RWPE2 (cell line): ENCODE data around the gene PHF23.

Experiments used
- ATAC-seq: fragments of 200-7000 bp; cut with Tn5 transposase; 3 replicates; pipeline ENCODE4 v1.9.1; 2021; ENCODE audit warnings: low read depth
- DNase-seq: peaks from one replicate; pipeline ENCODE4 v3.0.0-alpha.2; 2020; ENCODE audit warnings: low spot score
- H3K27ac ChIP-seq: fragments of 450-650 bp; 2 replicates; pipeline ENCODE4 v1.5.1; 2017; ENCODE audit warnings: mild to moderate bottlenecking; ENCODE audit not compliant: poor library complexity, severe bottlenecking
- H3K27me3 ChIP-seq: fragments of 250-450 bp; sonication (Bioruptor Pico); 2 replicates; pipeline ENCODE4 v1.5.1; 2021; ENCODE audit warnings: mild to moderate bottlenecking, moderate library complexity; ENCODE audit not compliant: insufficient read depth, poor library complexity, severe bottlenecking
- H3K36me3 ChIP-seq: fragments of 250-450 bp; sonication (Bioruptor Pico); 2 replicates; pipeline ENCODE4 v1.5.1; 2020; ENCODE audit warnings: low read depth, mild to moderate bottlenecking, moderate library complexity
- H3K4me1 ChIP-seq: fragments of 250-450 bp; sonication (Bioruptor Pico); 2 replicates; pipeline ENCODE4 v1.5.1; 2021; ENCODE audit warnings: mild to moderate bottlenecking, moderate library complexity; ENCODE audit not compliant: insufficient read depth, poor library complexity, severe bottlenecking
- H3K4me3 ChIP-seq: fragments of 250-450 bp; sonication (Bioruptor Pico); 2 replicates; pipeline ENCODE4 v1.5.1; 2021; ENCODE audit warnings: mild to moderate bottlenecking, moderate library complexity; ENCODE audit not compliant: severe bottlenecking
- H3K9me3 ChIP-seq: fragments of 250-450 bp; sonication (Bioruptor Pico); 2 replicates; pipeline ENCODE4 v1.5.1; 2021; ENCODE audit warnings: mild to moderate bottlenecking, moderate library complexity; ENCODE audit not compliant: severe bottlenecking
- TF ChIP-seq, protein P1 (sequence below): fragments of 450-650 bp; IDR thresholded peaks from one replicate; pipeline ENCODE4 v1.5.1; 2017; ENCODE audit warnings: mild to moderate bottlenecking, moderate library complexity; ENCODE audit not compliant: poor library complexity, severe bottlenecking

Gene PHF23

DNA sequence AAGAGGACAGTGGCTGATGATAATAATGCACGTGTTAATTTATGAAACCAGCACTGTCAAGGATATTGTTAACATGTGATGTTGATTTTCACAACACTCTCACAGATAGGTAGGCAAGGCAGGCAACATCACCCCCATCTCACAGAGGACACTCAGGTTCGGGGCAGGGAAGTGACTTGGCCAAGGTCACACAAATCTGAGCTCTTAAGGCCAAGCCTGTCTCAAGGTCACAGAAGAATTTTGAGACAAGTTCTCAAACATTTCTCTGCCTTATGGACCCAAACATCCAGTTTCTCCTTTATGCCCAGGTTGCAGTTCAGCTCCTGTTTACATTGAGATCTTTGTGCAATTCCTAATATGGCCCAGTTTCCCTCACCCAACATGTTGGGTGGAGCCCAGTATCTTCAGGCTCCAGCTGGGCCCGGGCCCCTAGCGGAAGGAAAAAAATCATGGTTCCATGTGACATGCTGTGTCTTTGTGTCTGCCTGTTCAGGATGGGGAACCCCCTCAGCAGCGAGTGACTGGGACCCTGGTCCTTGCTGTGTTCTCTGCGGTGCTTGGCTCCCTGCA, 43.6 kb upstream of the PHF23 start:
- Histone ChIP-seq H3K36me3 (no peaks in the 10 kb centered on the region), H3K4me1 (peaks cover 7% of the 10 kb centered on the region), H3K4me3 (no peak overlapping the region), H3K27me3 (no peaks in the 10 kb centered on the region), H3K27ac (no peak overlapping the region), H3K9me3 (no peaks in the 10 kb centered on the region)
- DNase-seq: no peak
- TF ChIP-seq, protein P1, sequence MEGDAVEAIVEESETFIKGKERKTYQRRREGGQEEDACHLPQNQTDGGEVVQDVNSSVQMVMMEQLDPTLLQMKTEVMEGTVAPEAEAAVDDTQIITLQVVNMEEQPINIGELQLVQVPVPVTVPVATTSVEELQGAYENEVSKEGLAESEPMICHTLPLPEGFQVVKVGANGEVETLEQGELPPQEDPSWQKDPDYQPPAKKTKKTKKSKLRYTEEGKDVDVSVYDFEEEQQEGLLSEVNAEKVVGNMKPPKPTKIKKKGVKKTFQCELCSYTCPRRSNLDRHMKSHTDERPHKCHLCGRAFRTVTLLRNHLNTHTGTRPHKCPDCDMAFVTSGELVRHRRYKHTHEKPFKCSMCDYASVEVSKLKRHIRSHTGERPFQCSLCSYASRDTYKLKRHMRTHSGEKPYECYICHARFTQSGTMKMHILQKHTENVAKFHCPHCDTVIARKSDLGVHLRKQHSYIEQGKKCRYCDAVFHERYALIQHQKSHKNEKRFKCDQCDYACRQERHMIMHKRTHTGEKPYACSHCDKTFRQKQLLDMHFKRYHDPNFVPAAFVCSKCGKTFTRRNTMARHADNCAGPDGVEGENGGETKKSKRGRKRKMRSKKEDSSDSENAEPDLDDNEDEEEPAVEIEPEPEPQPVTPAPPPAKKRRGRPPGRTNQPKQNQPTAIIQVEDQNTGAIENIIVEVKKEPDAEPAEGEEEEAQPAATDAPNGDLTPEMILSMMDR: no peak
- ATAC-seq: no peak

DNA sequence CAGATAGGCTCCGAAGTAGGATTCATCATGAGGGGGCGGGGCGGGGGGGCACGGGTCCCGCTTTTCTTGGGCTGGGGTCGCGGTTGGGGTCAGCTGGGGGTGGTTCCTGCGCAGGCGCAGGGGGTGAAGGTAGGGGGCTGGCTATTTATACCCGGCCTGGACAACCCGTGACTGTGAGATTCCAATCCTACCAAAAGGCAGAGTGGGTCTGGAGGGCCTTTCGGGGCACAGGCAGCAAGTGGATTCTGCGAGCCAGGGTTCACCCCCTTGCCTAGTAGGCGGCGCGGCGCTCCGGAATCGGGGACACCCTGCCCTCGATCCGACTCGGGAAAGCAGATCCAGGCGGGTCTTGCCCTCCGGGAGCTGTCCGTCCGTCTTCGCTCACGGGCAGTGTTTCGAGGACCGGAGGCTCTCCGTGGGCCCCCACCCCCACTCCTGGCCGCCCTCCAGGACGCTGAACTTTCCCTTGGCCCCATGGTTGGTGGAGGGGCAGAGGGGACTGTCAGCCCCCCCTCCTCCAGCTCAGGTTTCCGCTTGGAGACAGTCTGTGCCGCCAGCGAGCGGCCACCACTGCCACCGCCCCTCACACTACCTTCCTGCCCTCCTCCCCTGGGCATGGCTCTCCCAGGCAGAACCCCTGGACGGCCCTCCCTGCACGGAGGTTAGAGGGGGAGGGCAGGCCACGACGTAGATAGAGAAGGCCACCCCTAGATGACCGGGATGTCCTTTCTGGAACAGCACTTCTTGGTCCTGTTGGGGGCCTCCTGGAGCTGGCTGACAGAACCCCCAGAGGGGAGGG, 42.9 kb upstream of the PHF23 start:
- peaks cover 7% of the 10 kb centered on the region for H3K4me1 ChIP-seq

GRCh38 chr17:7281074-7281952, 42.1 kb upstream of the PHF23 start, which contains the start of gene SLC2A4:
Gene SLC2A4 (plus strand): TSS chr17:7281718. CDS start chr17:7281935, 217 bp downstream.
- Histone ChIP-seq H3K4me3 (peak within 1 kb of the TSS; percentile 43), H3K27me3 (no peaks in the 10 kb centered on the region), H3K36me3 (no peaks in the 10 kb centered on the region), H3K9me3 (no peaks in the 10 kb centered on the region), H3K4me1 (peaks cover 7% of the 10 kb centered on the region), H3K27ac (peak within 1 kb of the TSS; percentile 41)
- peak; percentile 58 for ATAC-seq
- TF ChIP-seq, protein P1: no peak
- peak; percentile 95 for DNase-seq

More for the DNA sequence above, 42.9 kb upstream of the PHF23 start:
- H3K27me3 ChIP-seq: no peaks in the 10 kb centered on the region
- DNase-seq (no peak), ATAC-seq (no peak; the same call in 2 of the 3 replicates)
- TF ChIP-seq, protein P1: no peak
- no peaks in the 10 kb centered on the region for H3K9me3 ChIP-seq
- H3K36me3 ChIP-seq: no peaks in the 10 kb centered on the region
- no peak overlapping the region for H3K27ac ChIP-seq
- peak overlapping the region; percentile 43 for H3K4me3 ChIP-seq

GRCh38 chr17:7280519-7281073, 41.3 kb upstream of the PHF23 start:
- no peak for DNase-seq
- H3K27me3 ChIP-seq: no peaks in the 10 kb centered on the region
- H3K27ac ChIP-seq: peak overlapping the region; percentile 41
- TF ChIP-seq, protein P1: peak; percentile 94
- H3K4me1 ChIP-seq: peaks cover 7% of the 10 kb centered on the region
- H3K36me3 ChIP-seq: no peaks in the 10 kb centered on the region
- no peaks in the 10 kb centered on the region for H3K9me3 ChIP-seq
- H3K4me3 ChIP-seq: peak overlapping the region; percentile 43
- peak; percentile 75 for ATAC-seq
